T47D (cell line): Measurements from ENCODE around the gene BTG3.

Source experiments
- DNase-seq, 2 experiments: peaks; one replicate each; pipeline versions ENCODE4 v3.0.0 to v3.0.0-alpha.2; 2011 to 2012; ENCODE audit warnings: low read depth in 1 of 2, low spot score in 1 of 2
- JUND ChIP-seq: IDR thresholded peaks from 2 replicates; pipeline ENCODE4 v1.6.1; 2012; ENCODE audit warnings: low read depth
- in situ Hi-C: cut with HindIII; loops from 2 replicates; pipeline ENCODE4 v1.10.0; 2016; ENCODE audit warnings: low sequenced_read_pairs, low pct_unique_long_range_greater_than_20kb

BTG3 gene

GRCh38 chr21:17578162-17578561 lies 34.5 kb downstream of the BTG3 start:
- in situ Hi-C loops: no loop called here
- DNase-seq: peak in 1 of 2 experiments; percentile 2
- TF ChIP-seq JUND: no peak

- no peak for TF ChIP-seq JUND
- in situ Hi-C loops: no loop called here
- DNase-seq: no peak
Observed at GRCh38 chr21:17577701-17578100, 35.0 kb downstream of the BTG3 start.

- TF ChIP-seq JUND: no peak
- in situ Hi-C loops: no loop called here
- DNase-seq: no peak
Observed at GRCh38 chr21:17576080-17576835, 36.4 kb downstream of the BTG3 start.

GRCh38 chr21:17575076-17575475 lies 37.6 kb downstream of the BTG3 start:
- TF ChIP-seq JUND: no peak
- DNase-seq: no peak
- in situ Hi-C loops: no loop called here

- in situ Hi-C loops: no loop called here
- no peak for DNase-seq
- no peak for TF ChIP-seq JUND
Observed at GRCh38 chr21:17572431-17572830, 40.3 kb downstream of the BTG3 start.

GRCh38 chr21:17570786-17571185 lies 41.9 kb downstream of the BTG3 start:
- no peak for TF ChIP-seq JUND
- in situ Hi-C loops: no loop called here
- no peak for DNase-seq

GRCh38 chr21:17560377-17561025 lies 52.2 kb downstream of the BTG3 start:
- in situ Hi-C loops: no loop called here
- DNase-seq: no peak
- no peak for TF ChIP-seq JUND

- no peak for DNase-seq
- TF ChIP-seq JUND: no peak
- in situ Hi-C loops: no loop called here
Observed at GRCh38 chr21:17554679-17555465, 57.8 kb downstream of the BTG3 start.

- in situ Hi-C loops: no loop called here
- TF ChIP-seq JUND: no peak
- DNase-seq: no peak
Observed at GRCh38 chr21:17554120-17554519, 58.6 kb downstream of the BTG3 start.

GRCh38 chr21:17552410-17552809 lies 60.3 kb downstream of the BTG3 start:
- in situ Hi-C loops: no loop called here
- DNase-seq: no peak
- no peak for TF ChIP-seq JUND

- peak; percentile 22; the same call in 1 of the 2 replicates for TF ChIP-seq JUND
- in situ Hi-C loops: no loop called here
- peak in 1 of 2 experiments; percentile 19 for DNase-seq
Observed at GRCh38 chr21:17550671-17551308, 61.9 kb downstream of the BTG3 start.

GRCh38 chr21:17548262-17548661 lies 64.4 kb downstream of the BTG3 start:
- DNase-seq: no peak
- no peak for TF ChIP-seq JUND
- in situ Hi-C loops: no loop called here
